Measurements from ENCODE around the gene PLEKHO2. TPM values are rescaled to one million over a fixed set of nuclear protein-coding genes. Genes with fewer than 3 reads are reported as not detected.

Gene PLEKHO2
- total RNA-seq, 4 donors from 2014 or later: 10.3 to 46.2 (median 23.0) TPM

GRCh38 chr15:64859226-64859625 lies 17.5 kb downstream of the PLEKHO2 start:
- no peak overlapping the region for H3K4me3 ChIP-seq
- H3K27ac ChIP-seq: no peak overlapping the region
- peaks cover 12 to 24% of the 10 kb centered on the region in 2 donors for H3K4me1 ChIP-seq
- intact Hi-C loops (cut with DNase I; ENCODE audit: low total_unique reads): no loop called here
- no peaks in the 10 kb centered on the region for H3K27me3 ChIP-seq
- no peaks in the 10 kb centered on the region for H3K9me3 ChIP-seq
- H3K36me3 ChIP-seq: no peaks in the 10 kb centered on the region
- TF ChIP-seq, protein P1, sequence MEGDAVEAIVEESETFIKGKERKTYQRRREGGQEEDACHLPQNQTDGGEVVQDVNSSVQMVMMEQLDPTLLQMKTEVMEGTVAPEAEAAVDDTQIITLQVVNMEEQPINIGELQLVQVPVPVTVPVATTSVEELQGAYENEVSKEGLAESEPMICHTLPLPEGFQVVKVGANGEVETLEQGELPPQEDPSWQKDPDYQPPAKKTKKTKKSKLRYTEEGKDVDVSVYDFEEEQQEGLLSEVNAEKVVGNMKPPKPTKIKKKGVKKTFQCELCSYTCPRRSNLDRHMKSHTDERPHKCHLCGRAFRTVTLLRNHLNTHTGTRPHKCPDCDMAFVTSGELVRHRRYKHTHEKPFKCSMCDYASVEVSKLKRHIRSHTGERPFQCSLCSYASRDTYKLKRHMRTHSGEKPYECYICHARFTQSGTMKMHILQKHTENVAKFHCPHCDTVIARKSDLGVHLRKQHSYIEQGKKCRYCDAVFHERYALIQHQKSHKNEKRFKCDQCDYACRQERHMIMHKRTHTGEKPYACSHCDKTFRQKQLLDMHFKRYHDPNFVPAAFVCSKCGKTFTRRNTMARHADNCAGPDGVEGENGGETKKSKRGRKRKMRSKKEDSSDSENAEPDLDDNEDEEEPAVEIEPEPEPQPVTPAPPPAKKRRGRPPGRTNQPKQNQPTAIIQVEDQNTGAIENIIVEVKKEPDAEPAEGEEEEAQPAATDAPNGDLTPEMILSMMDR (IDR thresholded peaks at IDR 0.05): no peak
- TF ChIP-seq POLR2A (IDR thresholded peaks at IDR 0.05): no peak
- no peak for DNase-seq

- no peaks in the 10 kb centered on the region for H3K36me3 ChIP-seq
Measured at GRCh38 chr15:64861331-64861730, 19.6 kb downstream of the PLEKHO2 start.

DNA sequence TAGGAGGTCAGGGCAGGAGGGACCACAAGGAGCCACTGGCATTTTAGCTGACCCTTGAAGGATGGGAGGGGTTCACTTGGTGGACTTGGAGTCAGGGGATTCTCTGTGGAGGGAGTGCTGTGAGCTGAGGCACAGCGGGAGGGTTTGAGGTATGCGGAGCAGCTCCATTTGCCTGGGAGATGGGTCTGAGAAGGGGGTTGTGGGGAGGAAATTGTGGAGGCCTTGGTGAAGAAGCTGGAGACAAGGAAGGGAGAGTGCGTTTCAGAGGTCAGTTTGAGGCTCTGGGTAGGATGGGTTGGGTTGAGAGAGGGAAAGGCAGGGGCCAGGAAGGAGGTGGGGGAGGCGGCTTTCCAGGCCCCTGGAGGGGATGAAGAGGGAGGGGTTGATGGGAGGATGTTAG lies 20.2 kb downstream of the PLEKHO2 start:
- Histone ChIP-seq H3K4me1 (peaks cover 10 to 13% of the 10 kb centered on the region in 2 donors), H3K36me3 (no peaks in the 10 kb centered on the region), H3K4me3 (no peak overlapping the region), H3K27ac (peak overlapping the region in 1 of 2 donors; percentile 44), H3K9me3 (no peaks in the 10 kb centered on the region), H3K27me3 (no peaks in the 10 kb centered on the region)
- no peak for DNase-seq
- TF ChIP-seq POLR2A (IDR thresholded peaks at IDR 0.05): no peak
- TF ChIP-seq, protein P1 (IDR thresholded peaks at IDR 0.05): no peak
- intact Hi-C loops (cut with DNase I; ENCODE audit: low total_unique reads): no loop called here

More at GRCh38 chr15:64861331-64861730, 19.6 kb downstream of the PLEKHO2 start:
- intact Hi-C loops (cut with DNase I; ENCODE audit: low total_unique reads): no loop called here
- H3K4me1 ChIP-seq: peaks cover 12 to 18% of the 10 kb centered on the region in 2 donors
- TF ChIP-seq POLR2A (IDR thresholded peaks at IDR 0.05): no peak
- H3K4me3 ChIP-seq: no peak overlapping the region
- DNase-seq: no peak
- H3K27me3 ChIP-seq: no peaks in the 10 kb centered on the region
- H3K27ac ChIP-seq: no peak overlapping the region
- no peaks in the 10 kb centered on the region for H3K9me3 ChIP-seq

GRCh38 chr15:64862408-64862807 lies 20.7 kb downstream of the PLEKHO2 start:
- Histone ChIP-seq H3K4me3 (no peak overlapping the region), H3K9me3 (no peaks in the 10 kb centered on the region), H3K36me3 (no peaks in the 10 kb centered on the region), H3K27ac (peak overlapping the region in 1 of 2 donors; percentile 44), H3K4me1 (peaks cover 7 to 8% of the 10 kb centered on the region in 2 donors), H3K27me3 (no peaks in the 10 kb centered on the region)
- DNase-seq: no peak
- TF ChIP-seq POLR2A (IDR thresholded peaks at IDR 0.05): no peak
- TF ChIP-seq, protein P1 (IDR thresholded peaks at IDR 0.05): no peak
- intact Hi-C loops (cut with DNase I; ENCODE audit: low total_unique reads): no loop called here

- intact Hi-C loops (cut with DNase I; ENCODE audit: low total_unique reads): no loop called here
- Histone ChIP-seq H3K9me3 (no peaks in the 10 kb centered on the region), H3K36me3 (no peaks in the 10 kb centered on the region), H3K4me3 (no peak overlapping the region), H3K27ac (peak overlapping the region; percentile 28 to 30), H3K27me3 (no peaks in the 10 kb centered on the region), H3K4me1 (peaks cover 0 to 4% of the 10 kb centered on the region in 2 donors)
- TF ChIP-seq, protein P1 (IDR thresholded peaks at IDR 0.05): no peak
- no peak for TF ChIP-seq POLR2A (IDR thresholded peaks at IDR 0.05)
- DNase-seq: no peak
Measured at GRCh38 chr15:64864068-64864467, 22.4 kb downstream of the PLEKHO2 start.
